Activated T-helper 2 cell treated with anti-CD3 and anti-CD28 coated beads, Interferon-gamma antibody, Interleukin-2, Interleukin-4, amounts not matched to agents 10 μg/mL and 5 μg/mL and 100 μg/mL, durations not matched to agents 14 hours and 24 hours and 36 hours (primary cell): ENCODE results near the gene VCX3A. TPM values are rescaled to one million over a fixed set of nuclear protein-coding genes. Genes with fewer than 3 reads are reported as not detected.
"Not testable (repeated sequence)": the region's sequence is repeated elsewhere in the genome, so short reads cannot be mapped to it uniquely, and the experiment has no call there.

Experiments
- DNase-seq: peaks from one replicate; pipeline ENCODE4 v3.0.0; 2021; ENCODE audit warnings: low spot score
- H3K27ac Mint-ChIP-seq: one replicate; pipeline ENCODE4 v1.8.0; 2021; ENCODE audit warnings: mixed read lengths
- H3K27me3 Mint-ChIP-seq: one replicate; pipeline ENCODE4 v1.8.0; 2021; ENCODE audit warnings: low read depth, mixed read lengths
- H3K36me3 Mint-ChIP-seq: one replicate; pipeline ENCODE4 v1.8.0; 2021; ENCODE audit warnings: low read depth, mixed read lengths
- H3K4me1 Mint-ChIP-seq: one replicate; pipeline ENCODE4 v1.8.0; 2021; ENCODE audit warnings: low read depth, mixed read lengths
- H3K4me3 Mint-ChIP-seq: one replicate; pipeline ENCODE4 v1.8.0; 2021; ENCODE audit warnings: low read depth, mild to moderate bottlenecking, moderate library complexity, mixed read lengths
- H3K9me3 Mint-ChIP-seq: one replicate; pipeline ENCODE4 v1.8.0; 2021; ENCODE audit warnings: mixed read lengths
- intact Hi-C: fragments of 100-400 bp; cut with micrococcal nuclease; formaldehyde crosslinking; loops from one replicate; pipeline ENCODE4 v1.15.1; 2023
- total RNA-seq: library from RNA; stranded (reverse); gene quantifications from 2 replicates; pipeline ENCODE4 v1.2.3, GENCODE V29; 2022

VCX3A gene
- not detected in 2 replicates for total RNA-seq

DNA sequence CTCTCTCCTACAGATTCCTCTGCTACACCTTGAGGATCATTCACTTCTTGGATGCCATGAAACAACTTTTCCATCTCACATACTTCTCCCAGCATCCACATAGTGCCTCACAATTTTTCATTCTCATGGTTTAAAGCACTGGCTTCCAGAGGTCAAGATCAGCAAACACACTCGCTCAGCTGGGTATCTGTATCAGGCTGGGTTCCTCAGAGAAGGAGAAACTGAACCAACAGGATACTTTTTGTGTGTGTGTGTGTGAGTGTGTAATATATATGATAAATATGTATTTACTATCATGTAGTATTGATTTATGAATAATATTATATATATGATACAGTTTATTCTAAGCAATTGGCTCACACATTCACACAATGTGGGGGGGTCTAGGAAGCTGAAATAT, at the start of gene VCX3A:
Gene VCX3A (minus strand): TSS at position 101 of the 400 bp plus-strand sequence. CDS start 621 bp downstream, outside the sequence.
- H3K36me3 Mint-ChIP-seq, H3K27me3 Mint-ChIP-seq, DNase-seq, intact Hi-C loops, H3K9me3 Mint-ChIP-seq, H3K27ac Mint-ChIP-seq, H3K4me3 Mint-ChIP-seq, H3K4me1 Mint-ChIP-seq: not testable (repeated sequence)

GRCh38 chrX:6574762-6575161, 39.8 kb upstream of the VCX3A start:
- Mint-ChIP-seq H3K4me3 (no peak overlapping the region), H3K27ac (no peak overlapping the region), H3K4me1 (no peaks in the 10 kb centered on the region), H3K36me3 (no peaks in the 10 kb centered on the region), H3K9me3 (no peaks in the 10 kb centered on the region), H3K27me3 (no peaks in the 10 kb centered on the region)
- intact Hi-C loops, result no loop called here
- no peak for DNase-seq

DNA sequence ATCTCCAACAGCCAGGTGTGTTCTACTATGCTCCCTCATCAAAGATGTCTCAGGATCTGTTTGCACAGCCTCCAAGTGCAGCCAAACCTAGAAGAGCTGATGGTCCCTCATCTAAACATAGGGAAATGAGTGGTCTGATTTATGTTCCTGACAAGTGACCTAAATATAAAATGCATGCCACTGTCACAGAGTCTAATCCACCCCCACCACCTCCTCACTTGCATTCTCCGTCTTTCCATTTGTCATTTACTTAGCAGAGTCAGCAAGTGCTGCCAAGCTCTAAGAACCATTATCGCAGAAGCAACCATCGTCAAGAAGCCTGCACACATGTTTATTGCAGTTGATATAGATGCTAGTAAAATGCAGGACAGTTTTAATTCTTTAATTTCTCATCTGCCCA, 33.1 kb upstream of the VCX3A start:
- peaks cover 1% of the 10 kb centered on the region for H3K9me3 Mint-ChIP-seq
- no peaks in the 10 kb centered on the region for H3K4me1 Mint-ChIP-seq
- intact Hi-C loops, result no loop called here

DNA sequence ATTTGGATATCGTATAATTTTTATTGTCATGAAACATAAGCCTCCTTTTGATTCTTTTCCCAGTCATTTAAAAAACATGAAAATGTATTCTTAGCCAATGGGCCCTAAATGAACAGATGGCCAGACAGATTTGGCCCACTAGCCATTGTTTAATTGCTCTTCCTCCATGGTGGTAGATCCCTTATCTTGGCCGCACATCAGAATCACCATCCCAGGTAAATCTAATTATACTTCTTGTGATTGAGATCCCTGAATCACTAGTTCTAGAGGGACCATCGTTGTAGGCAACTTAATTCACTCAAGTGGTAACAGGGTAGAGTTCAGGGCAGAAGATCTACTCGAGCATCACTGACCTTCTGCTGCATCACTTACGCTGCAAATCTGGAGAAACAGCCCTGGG, 24.1 kb upstream of the VCX3A start:
- Mint-ChIP-seq H3K9me3 (peaks cover 12% of the 10 kb centered on the region), H3K4me1 (no peaks in the 10 kb centered on the region), H3K27ac (no peak overlapping the region), H3K4me3 (no peak overlapping the region), H3K27me3 (no peaks in the 10 kb centered on the region), H3K36me3 (no peaks in the 10 kb centered on the region)
- DNase-seq, result no peak
- intact Hi-C loops, result no loop called here

More for the DNA sequence above, 33.1 kb upstream of the VCX3A start:
- H3K27ac Mint-ChIP-seq, result no peak overlapping the region
- DNase-seq, result no peak
- H3K27me3 Mint-ChIP-seq, result no peaks in the 10 kb centered on the region
- H3K36me3 Mint-ChIP-seq, result no peaks in the 10 kb centered on the region
- H3K4me3 Mint-ChIP-seq, result no peak overlapping the region

DNA sequence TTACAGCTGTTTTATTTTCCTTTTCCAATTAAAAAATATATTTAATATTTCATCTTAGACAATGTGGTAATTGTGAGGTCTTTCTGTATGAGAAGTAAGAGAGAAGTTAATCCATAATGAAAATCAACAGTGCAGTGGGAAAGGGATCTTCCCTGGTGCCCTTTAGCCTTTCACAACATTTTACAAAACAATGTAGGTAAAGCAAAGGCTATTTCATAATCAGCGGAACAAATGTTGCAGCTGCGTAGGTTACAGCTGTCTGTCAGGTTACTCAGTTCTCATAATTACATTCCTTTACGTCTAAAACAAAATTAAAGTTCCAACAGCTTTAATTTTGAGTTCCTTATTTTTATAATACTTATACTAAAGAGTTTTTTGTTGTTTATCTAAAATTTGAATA, 22.8 kb upstream of the VCX3A start:
- Mint-ChIP-seq H3K36me3 (no peaks in the 10 kb centered on the region), H3K4me3 (no peak overlapping the region), H3K9me3 (peaks cover 12% of the 10 kb centered on the region), H3K27me3 (no peaks in the 10 kb centered on the region), H3K27ac (no peak overlapping the region), H3K4me1 (no peaks in the 10 kb centered on the region)
- intact Hi-C loops, result no loop called here
- no peak for DNase-seq

GRCh38 chrX:6550999-6551398, 16.1 kb upstream of the VCX3A start:
- H3K4me1 Mint-ChIP-seq, result no peaks in the 10 kb centered on the region
- intact Hi-C loops, result no loop called here
- H3K36me3 Mint-ChIP-seq, result no peaks in the 10 kb centered on the region
- no peak overlapping the region for H3K4me3 Mint-ChIP-seq
- no peak overlapping the region for H3K27ac Mint-ChIP-seq
- DNase-seq, result no peak
- no peaks in the 10 kb centered on the region for H3K27me3 Mint-ChIP-seq
- H3K9me3 Mint-ChIP-seq, result peaks cover 12% of the 10 kb centered on the region

DNA sequence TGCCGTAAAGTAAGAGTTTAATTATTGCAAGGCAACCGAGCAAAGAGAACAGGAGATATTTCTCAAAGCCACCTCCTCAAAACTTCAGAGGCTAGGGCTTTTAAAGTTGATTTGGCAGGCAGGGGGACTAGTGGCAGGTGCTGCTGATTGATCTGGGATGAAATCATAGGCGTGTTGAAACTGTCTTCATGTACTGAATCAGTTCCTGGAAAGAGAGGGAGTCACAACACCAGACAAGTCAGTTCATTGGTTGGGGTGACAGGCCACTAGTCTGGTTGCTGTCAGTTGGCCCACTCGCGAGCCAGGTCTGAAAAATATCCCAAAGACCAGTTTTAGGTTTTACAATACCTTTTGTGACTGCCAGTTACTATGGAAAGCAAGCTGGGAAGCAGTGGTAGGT, 10.8 kb upstream of the VCX3A start:
- no peak for DNase-seq
- H3K4me3 Mint-ChIP-seq, result no peak overlapping the region
- H3K36me3 Mint-ChIP-seq, result no peaks in the 10 kb centered on the region
- H3K27me3 Mint-ChIP-seq, result no peaks in the 10 kb centered on the region
- no peaks in the 10 kb centered on the region for H3K4me1 Mint-ChIP-seq
- intact Hi-C loops, result no loop called here
- no peaks in the 10 kb centered on the region for H3K9me3 Mint-ChIP-seq
- H3K27ac Mint-ChIP-seq, result no peak overlapping the region

- H3K4me3 Mint-ChIP-seq, result no peak overlapping the region
- intact Hi-C loops, result no loop called here
- DNase-seq, result no peak
- no peaks in the 10 kb centered on the region for H3K36me3 Mint-ChIP-seq
- H3K9me3 Mint-ChIP-seq, result no peaks in the 10 kb centered on the region
- no peaks in the 10 kb centered on the region for H3K27me3 Mint-ChIP-seq
- no peak overlapping the region for H3K27ac Mint-ChIP-seq
- no peaks in the 10 kb centered on the region for H3K4me1 Mint-ChIP-seq
These were observed 8.3 kb downstream of the VCX3A start for GRCh38 chrX:6526564-6527136.

- Mint-ChIP-seq H3K4me1 (no peaks in the 10 kb centered on the region), H3K36me3 (no peaks in the 10 kb centered on the region), H3K9me3 (no peaks in the 10 kb centered on the region), H3K27ac (no peak overlapping the region), H3K4me3 (no peak overlapping the region), H3K27me3 (no peaks in the 10 kb centered on the region)
- DNase-seq, result no peak
- intact Hi-C loops, result no loop called here
These were observed 17.5 kb downstream of the VCX3A start for GRCh38 chrX:6517376-6517775.

DNA sequence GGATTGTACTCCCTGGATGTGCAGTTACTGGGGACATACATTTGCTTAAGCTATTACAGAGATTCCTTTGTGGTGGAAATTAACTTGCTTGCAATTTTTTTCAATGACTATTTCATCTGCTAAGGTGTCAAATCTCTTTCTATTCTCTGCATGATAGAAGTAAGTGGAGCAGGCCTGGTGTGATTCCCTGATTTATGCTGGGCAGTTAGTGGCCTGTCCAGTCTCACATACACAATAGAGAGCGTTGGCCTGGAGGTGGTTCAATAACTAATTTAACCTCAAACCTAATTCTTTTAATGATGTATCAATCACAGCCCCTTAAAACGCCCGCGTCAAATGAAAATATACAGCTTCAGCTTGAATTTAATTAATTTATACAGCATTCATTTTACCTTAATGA, 28.5 kb downstream of the VCX3A start:
- Mint-ChIP-seq H3K27me3 (no peaks in the 10 kb centered on the region), H3K9me3 (peaks cover 7% of the 10 kb centered on the region), H3K36me3 (no peaks in the 10 kb centered on the region), H3K4me3 (no peak overlapping the region), H3K27ac (no peak overlapping the region), H3K4me1 (no peaks in the 10 kb centered on the region)
- DNase-seq, result no peak
- intact Hi-C loops, result no loop called here

GRCh38 chrX:6505960-6506359, 29.0 kb downstream of the VCX3A start:
- Mint-ChIP-seq H3K4me3 (no peak overlapping the region), H3K4me1 (no peaks in the 10 kb centered on the region), H3K27me3 (no peaks in the 10 kb centered on the region), H3K36me3 (no peaks in the 10 kb centered on the region), H3K9me3 (peaks cover 7% of the 10 kb centered on the region), H3K27ac (no peak overlapping the region)
- no peak for DNase-seq
- intact Hi-C loops, result no loop called here

GRCh38 chrX:6500719-6501118, 34.2 kb downstream of the VCX3A start:
- Mint-ChIP-seq H3K27ac (no peak overlapping the region), H3K4me3 (no peak overlapping the region), H3K27me3 (no peaks in the 10 kb centered on the region), H3K4me1 (no peaks in the 10 kb centered on the region), H3K36me3 (no peaks in the 10 kb centered on the region), H3K9me3 (peaks cover 4% of the 10 kb centered on the region)
- intact Hi-C loops, result no loop called here
- no peak for DNase-seq

DNA sequence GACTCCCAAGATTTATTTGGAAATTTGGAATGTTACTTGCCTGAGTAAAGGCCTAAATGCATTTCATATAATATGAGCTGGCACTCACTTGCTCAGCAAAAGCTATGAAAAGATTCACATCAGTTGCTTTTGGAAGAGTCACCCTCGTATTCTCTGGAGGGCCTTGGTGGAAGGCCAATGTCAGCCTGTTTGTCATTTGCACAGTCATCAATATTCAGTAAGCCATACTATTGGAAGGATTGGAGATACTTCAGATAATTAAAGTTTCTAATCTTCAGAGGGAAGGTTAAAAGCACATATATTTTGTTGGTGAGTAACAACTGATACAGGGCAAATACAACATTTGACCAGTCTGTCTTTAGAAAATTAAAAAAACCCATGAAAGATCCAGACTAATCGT, 36.6 kb downstream of the VCX3A start:
- Mint-ChIP-seq H3K4me3 (no peak overlapping the region), H3K9me3 (peaks cover 4% of the 10 kb centered on the region), H3K27ac (no peak overlapping the region), H3K36me3 (no peaks in the 10 kb centered on the region), H3K4me1 (no peaks in the 10 kb centered on the region), H3K27me3 (no peaks in the 10 kb centered on the region)
- DNase-seq, result no peak
- intact Hi-C loops, result no loop called here
